Ovary (tissue), 9 donors: ENCODE results near the gene CLIC3. TPM values are rescaled to one million over a fixed set of nuclear protein-coding genes. Genes with fewer than 3 reads are reported as not detected.
"Not testable (repeated sequence)": the region's sequence is repeated elsewhere in the genome, so short reads cannot be mapped to it uniquely, and the experiment has no call there.

Source experiments
- DNase-seq, 5 donors: peaks; one replicate each; pipeline ENCODE4 v3.0.0-alpha.2; 2019 to 2020
- H3K27ac ChIP-seq, 2 donors: fragments of 200-600 bp; one replicate each; pipeline versions ENCODE4 v1.5.1 to v1.8.0; 2019 to 2022
- H3K27me3 ChIP-seq: fragments of 200-600 bp; one replicate; pipeline ENCODE4 v1.8.0; 2022
- H3K36me3 ChIP-seq: fragments of 200-600 bp; sonication (generic); one replicate; pipeline ENCODE4 v1.5.1; 2019
- H3K4me1 ChIP-seq: one replicate; pipeline ENCODE4 v1.8.1; 2013; ENCODE audit warnings: mild to moderate bottlenecking, moderate library complexity; ENCODE audit not compliant: insufficient read depth
- H3K4me3 ChIP-seq: fragments of 200-600 bp; sonication (generic); one replicate; pipeline ENCODE4 v1.5.1; 2017
- H3K9me3 ChIP-seq, 2 donors: fragments of 200-600 bp in 1 of 2; sonication (generic) in 1 of 2; one replicate each; pipeline versions ENCODE4 v1.5.1 to v1.8.1; 2013 to 2019; ENCODE audit warnings: mild to moderate bottlenecking in 1 of 2, moderate library complexity in 1 of 2
- CTCF ChIP-seq, 3 donors: fragments of 450-650 bp in 2 of 3; fragments of 200-600 bp in 1 of 3; IDR thresholded peaks; one replicate each; pipeline versions ENCODE4 v1.5.1 to v1.8.0; 2016 to 2022; ENCODE audit warnings: antibody characterized with exemption in 3 of 3, mild to moderate bottlenecking in 1 of 3
- EP300 ChIP-seq: sonication (generic); formaldehyde crosslinking; IDR thresholded peaks from one replicate; pipeline ENCODE4 v1.6.1; 2017; ENCODE audit warnings: antibody characterized with exemption
- POLR2A ChIP-seq: fragments of 450-650 bp; IDR thresholded peaks from one replicate; pipeline ENCODE4 v1.6.1; 2017; ENCODE audit warnings: antibody characterized with exemption, mild to moderate bottlenecking, moderate library complexity
- WGBS, 3 donors: extraction: QIAGEN DNeasy Blood & Tissue Kit in 1 of 3; methylation state at CpG; one replicate each; pipeline versions ENCODE4 v1.1.5 to v1.1.7; 2013 to 2017; 5-methylcytosine and 5-hydroxymethylcytosine counted together
- intact Hi-C, 4 donors: fragments of 100-400 bp; cut with DNase I; formaldehyde crosslinking; loops; one replicate each; pipeline versions ENCODE4 v1.11.0 to v1.15.1; 2022 to 2023
- polyA plus RNA-seq, 2 donors: library from polyadenylated mRNA; stranded (reverse); fragments of 200-250 nt in 1 of 2; fragments of 350-450 nt in 1 of 2; fragmentation: Illumina TruSeq in 1 of 2; extraction: RNeasy Lipid Tissue Mini Kit (QIAGEN cat#74804) in 1 of 2; gene quantifications; one replicate each; pipeline ENCODE4 v1.2.3, GENCODE V29; 2013 to 2014
- total RNA-seq, 7 donors: library from RNA; depleted of rRNA in 2 of 7; stranded (reverse); fragments of >200 nt in 2 of 7; fragmentation: NEBNext Ultra II Directional in 3 of 7; extraction: Animal tissue kit (Norgen Biotek cat#: 25700) in 3 of 7; gene quantifications; one replicate each; pipeline versions ENCODE4 v1.1.0 to v1.2.4, GENCODE V29; 2016 to 2023
- donor health status: DM: no; HTN: no; CAD: no; lungs with moderate emphysema.
- donor health status: DM: no; HTN: no; CAD: no.
- donor health status: Bipolar disorder and iron deficiency.
- donor health status: DM: yes; HTN: yes; CAD: no.
- donor health status: DM: no; HTN: no; CAD: no.
- donor health status: DM: yes; HTN: yes; CAD: no.

The CLIC3 gene
- total and polyA plus RNA-seq, 9 donors = 0.57 to 6.5 (median 1.3) TPM; not detected in 3

- DNase-seq = no peak
- H3K27ac ChIP-seq = no peak overlapping the region
- H3K9me3 ChIP-seq = no peaks in the 10 kb centered on the region
- no peaks in the 10 kb centered on the region for H3K36me3 ChIP-seq
- peaks cover 1% of the 10 kb centered on the region for H3K4me1 ChIP-seq
- 10 to 30% (median 14%) methylated on average over 9 of the region's 9 CpGs for WGBS, 3 donors
- intact Hi-C loops = loop anchor here in 3 of 4 donors (2.0 to 5.0 kb wide), 3 partner anchors 89 to 248 kb away; no protein-coding TSS in a partner anchor
- H3K27me3 ChIP-seq = no peaks in the 10 kb centered on the region
- TF ChIP-seq EP300 (no peak), CTCF (IDR thresholded peaks at IDR 0.05) (no peak), POLR2A (no peak)
- H3K4me3 ChIP-seq = no peak overlapping the region
Observed at GRCh38 chr9:137035507-137035834, 39.1 kb upstream of the CLIC3 start.

DNA sequence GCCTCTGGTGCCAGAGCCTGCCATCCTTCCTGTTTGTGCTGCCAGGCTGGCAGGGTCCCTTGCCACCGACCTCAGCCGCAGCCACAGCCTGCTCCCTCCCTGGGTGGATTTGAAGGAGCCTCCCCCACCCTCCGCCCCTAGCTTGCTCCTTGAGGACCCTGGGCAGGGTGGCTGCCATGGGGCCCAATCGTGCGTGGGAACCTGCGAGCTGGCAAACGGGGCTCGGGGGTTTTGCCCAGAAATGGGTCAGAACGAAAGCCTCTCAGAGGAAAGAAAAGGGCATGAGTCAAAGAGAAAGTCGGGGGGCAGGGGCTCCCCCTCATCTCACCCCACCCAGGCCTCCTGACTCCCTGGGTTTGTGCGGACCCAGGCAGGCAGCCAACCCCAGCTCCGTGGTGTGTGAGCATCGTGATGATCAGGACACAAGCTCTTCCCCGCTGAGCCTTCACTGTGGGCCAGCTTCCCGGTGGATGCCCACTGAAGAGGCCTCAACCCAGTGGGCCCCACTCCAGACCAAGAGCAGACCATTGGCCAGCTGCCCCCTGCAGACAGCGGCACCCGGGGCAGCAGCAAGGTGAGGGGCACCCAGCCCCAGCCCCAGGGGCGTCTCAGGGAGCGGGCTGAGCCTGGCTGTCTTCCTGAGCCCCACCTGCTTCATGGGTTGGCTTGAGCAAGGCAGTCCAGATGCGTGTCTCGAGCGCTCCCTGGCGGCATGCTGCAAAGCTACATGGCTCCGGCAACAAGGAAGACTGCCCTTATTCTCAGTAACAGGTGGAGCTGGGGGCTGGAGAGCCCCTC lies 38.5 kb upstream of the CLIC3 start:
- H3K36me3 ChIP-seq = no peaks in the 10 kb centered on the region
- no peak overlapping the region for H3K4me3 ChIP-seq
- peaks cover 1% of the 10 kb centered on the region for H3K4me1 ChIP-seq
- peak; percentile 75 to 87 (median 86) for DNase-seq
- intact Hi-C loops = loop anchor here (2.0 to 5.0 kb wide), 5 partner anchors 83 to 248 kb away; partner anchors contain the start of genes LCN12 (in 1 of the 4) and PHPT1 (in 1 of the 4)
- peak; percentile 16 for TF ChIP-seq POLR2A
- no peak for TF ChIP-seq EP300
- TF ChIP-seq CTCF (IDR thresholded peaks at IDR 0.05) = peak; percentile 90 to 91 (median 90)
- no peak overlapping the region for H3K27ac ChIP-seq
- H3K27me3 ChIP-seq = no peaks in the 10 kb centered on the region
- H3K9me3 ChIP-seq = no peaks in the 10 kb centered on the region
- 12 to 18% (median 16%) methylated on average over 22 to 24 of the region's 24 CpGs for WGBS, 3 donors

DNA sequence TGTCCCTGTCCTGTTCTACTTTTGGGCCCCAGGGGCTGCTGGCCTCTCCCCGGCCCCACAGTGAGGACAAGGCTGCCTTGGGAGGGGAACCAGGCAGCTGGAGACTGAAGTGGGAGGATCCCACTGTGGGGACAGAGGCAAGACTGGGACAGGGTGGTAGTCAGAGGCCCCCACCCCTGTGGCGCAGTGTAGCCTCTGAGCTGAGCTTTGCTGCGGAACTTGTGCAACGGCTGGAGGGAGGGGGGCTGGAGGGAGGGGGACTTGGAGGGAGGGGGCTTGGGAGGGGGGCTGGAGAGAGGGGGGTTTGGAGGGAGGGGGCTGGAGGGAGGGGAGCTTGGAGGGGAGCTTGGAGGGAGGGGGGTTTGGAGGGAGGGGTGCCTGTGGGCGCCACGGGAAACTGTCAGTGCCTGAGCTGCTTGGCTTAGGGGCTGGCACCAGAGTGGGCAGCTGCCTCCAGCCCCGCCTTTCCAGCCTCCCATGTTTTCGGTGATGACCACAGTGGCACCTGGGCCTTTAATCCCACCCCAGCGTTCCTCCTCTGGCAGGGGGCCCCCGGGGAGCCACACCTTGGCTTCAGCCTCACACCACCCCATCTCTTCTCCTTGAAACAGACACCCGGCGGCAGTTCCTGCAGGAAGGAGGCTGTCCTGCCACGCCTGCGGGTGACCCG lies 37.8 kb upstream of the CLIC3 start:
- DNase-seq = no peak
- no peaks in the 10 kb centered on the region for H3K36me3 ChIP-seq
- no peaks in the 10 kb centered on the region for H3K27me3 ChIP-seq
- peaks cover 1% of the 10 kb centered on the region for H3K4me1 ChIP-seq
- no peak overlapping the region for H3K27ac ChIP-seq
- no peaks in the 10 kb centered on the region for H3K9me3 ChIP-seq
- TF ChIP-seq CTCF (IDR thresholded peaks at IDR 0.05) = no peak
- TF ChIP-seq EP300 = no peak
- TF ChIP-seq POLR2A = no peak
- intact Hi-C loops = loop anchor here (2.0 to 5.0 kb wide), 5 partner anchors 82 to 247 kb away; partner anchors contain the start of genes LCN12 (in 1 of the 4) and PHPT1 (in 1 of the 4)
- WGBS, 3 donors = 40 to 52% (median 49%) methylated on average over 14 to 15 of the region's 15 CpGs
- H3K4me3 ChIP-seq = no peak overlapping the region

DNA sequence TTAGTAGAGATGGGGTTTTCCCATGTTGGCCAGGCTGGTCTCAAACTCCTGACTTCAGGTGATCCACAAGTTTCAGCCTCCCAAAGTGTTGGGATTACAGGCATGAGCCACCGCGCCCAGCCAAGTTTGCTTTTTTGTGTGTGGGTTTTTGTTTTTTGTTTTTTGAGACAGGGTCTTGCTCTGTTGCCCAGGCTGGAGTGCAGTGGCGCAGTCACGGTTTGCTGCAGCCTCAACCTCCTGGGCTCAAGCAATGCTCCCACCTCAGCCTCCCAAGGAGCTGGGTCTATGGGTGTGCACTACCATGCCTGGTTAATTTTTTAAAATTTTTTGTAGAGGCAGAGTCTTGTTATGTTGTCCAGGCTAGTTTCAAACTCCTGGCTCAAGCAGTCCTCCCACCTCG lies 37.1 kb upstream of the CLIC3 start:
- WGBS, 3 donors = 89 to 91% (median 90%) methylated on average over 5 of the region's 5 CpGs
- not testable (repeated sequence) for H3K27me3 ChIP-seq, H3K36me3 ChIP-seq, H3K9me3 ChIP-seq, H3K4me1 ChIP-seq, DNase-seq, H3K4me3 ChIP-seq, H3K27ac ChIP-seq
- intact Hi-C loops = loop anchor here in 2 of 4 donors (5.0 kb wide), 3 partner anchors 81 to 246 kb away; partner anchors contain the start of genes LCN12 (in 1 of the 2) and PHPT1 (in 1 of the 2)
